Hepatocyte (in vitro differentiated cells): ENCODE results near the gene LIAS. TPM values are rescaled to one million over a fixed set of nuclear protein-coding genes. Genes with fewer than 3 reads are reported as not detected.

ENCODE experiments used
- DNase-seq: peaks from one replicate; pipeline ENCODE4 v3.0.0-alpha.2; 2016; ENCODE audit warnings: low spot score
- H2AFZ ChIP-seq: fragments of 200-600 bp; sonication (generic); 2 replicates; pipeline ENCODE4 v1.6.0; 2016; ENCODE audit warnings: antibody characterized with exemption, mild to moderate bottlenecking
- H3K27ac ChIP-seq: fragments of 200-600 bp; sonication (generic); 2 replicates; pipeline ENCODE4 v1.5.1; 2016; ENCODE audit warnings: mild to moderate bottlenecking
- H3K27me3 ChIP-seq: fragments of 200-600 bp; sonication (generic); 2 replicates; pipeline ENCODE4 v1.6.1; 2016
- H3K36me3 ChIP-seq: fragments of 200-600 bp; sonication (generic); replicated peaks from 2 replicates; pipeline ENCODE4 v1.5.1; 2016; ENCODE audit warnings: low read depth; ENCODE audit not compliant: insufficient read depth
- H3K4me1 ChIP-seq: fragments of 200-600 bp; sonication (generic); 2 replicates; pipeline ENCODE4 v1.5.1; 2016; ENCODE audit warnings: mild to moderate bottlenecking, moderate library complexity; ENCODE audit not compliant: insufficient read depth
- H3K4me2 ChIP-seq: fragments of 200-600 bp; sonication (generic); 2 replicates; pipeline ENCODE4 v1.6.0; 2016
- H3K4me3 ChIP-seq: fragments of 200-600 bp; sonication (generic); 2 replicates; pipeline ENCODE4 v1.5.1; 2016; ENCODE audit warnings: mild to moderate bottlenecking
- H3K79me2 ChIP-seq: fragments of 200-600 bp; sonication (generic); 2 replicates; pipeline ENCODE4 v1.6.0; 2017; ENCODE audit warnings: mild to moderate bottlenecking
- H3K9me2 ChIP-seq: fragments of 200-600 bp; sonication (generic); replicated peaks from 2 replicates; pipeline ENCODE4 v1.6.0; 2017; ENCODE audit warnings: mild to moderate bottlenecking; ENCODE audit not compliant: insufficient read depth
- H3K9me3 ChIP-seq: fragments of 200-600 bp; sonication (generic); 2 replicates; pipeline ENCODE4 v1.5.1; 2016; ENCODE audit warnings: low read depth, mild to moderate bottlenecking
- H4K20me1 ChIP-seq: fragments of 200-600 bp; sonication (generic); 2 replicates; pipeline ENCODE4 v1.6.0; 2016; ENCODE audit warnings: mild to moderate bottlenecking; ENCODE audit not compliant: insufficient read depth, poor library complexity, severe bottlenecking
- CTCF ChIP-seq: fragments of 200-600 bp; sonication (generic); IDR thresholded peaks from 2 replicates; pipeline ENCODE4 v1.5.1; 2016; ENCODE audit warnings: antibody characterized with exemption, mild to moderate bottlenecking; ENCODE audit not compliant: poor library complexity
- EZH2 ChIP-seq: fragments of 200-600 bp; sonication (generic); IDR thresholded peaks from 2 replicates; pipeline ENCODE4 v1.6.1; 2016; ENCODE audit warnings: antibody characterized with exemption, mild to moderate bottlenecking, borderline replicate concordance
- EZH2phosphoT487 ChIP-seq: fragments of 200-600 bp; sonication (generic); IDR thresholded peaks from one replicate; pipeline ENCODE4 v1.6.1; 2018; ENCODE audit warnings: antibody characterized with exemption, mild to moderate bottlenecking, low read depth, moderate library complexity; ENCODE audit not compliant: unreplicated experiment, severe bottlenecking
- WGBS: methylation state at CpG from one replicate; pipeline ENCODE4 v1.1.6; 2016; ENCODE audit warnings: low lambda C conversion rate; ENCODE audit errors: missing lambda C conversion rate; 5-methylcytosine and 5-hydroxymethylcytosine counted together
- polyA plus RNA-seq: library from polyadenylated mRNA; unstranded; fragments of >200 nt; fragmentation: Nextera tagmentation; extraction: Ambion mirVana; gene quantifications from 2 replicates; pipeline ENCODE4 v1.2.1, GENCODE V29; 2016
- total RNA-seq: library from RNA; depleted of rRNA; stranded (reverse); fragments of >200 nt; gene quantifications from 2 replicates; pipeline ENCODE4 v1.2.3, GENCODE V29; 2014

LIAS gene
- total and polyA plus RNA-seq, 2 experiments from 2014 or later: 10.3 to 12.3 TPM

- no peaks in the 10 kb centered on the region for H3K27me3 ChIP-seq
- no peak overlapping the region for H3K4me2 ChIP-seq
- no peak for DNase-seq
- H3K4me1 ChIP-seq: peaks cover 5% of the 10 kb centered on the region
- no peaks in the 10 kb centered on the region for H3K79me2 ChIP-seq
- H3K27ac ChIP-seq: no peak overlapping the region
- H4K20me1 ChIP-seq: no peaks in the 10 kb centered on the region
- H2AFZ ChIP-seq: no peak overlapping the region
- H3K4me3 ChIP-seq: no peak overlapping the region
- no peak for TF ChIP-seq CTCF
- TF ChIP-seq EZH2phosphoT487: no peak
- no peak for TF ChIP-seq EZH2
- H3K9me2 ChIP-seq: no peaks in the 10 kb centered on the region
- 88% methylated on average over 3 of the region's 3 CpGs for WGBS
- no peaks in the 10 kb centered on the region for H3K36me3 ChIP-seq
- H3K9me3 ChIP-seq: no peaks in the 10 kb centered on the region
Observed at GRCh38 chr4:39472396-39472795, 13.5 kb downstream of the LIAS start.

- no peaks in the 10 kb centered on the region for H3K27me3 ChIP-seq
- H3K79me2 ChIP-seq: no peaks in the 10 kb centered on the region
- no peak overlapping the region for H3K27ac ChIP-seq
- H3K9me3 ChIP-seq: no peaks in the 10 kb centered on the region
- no peaks in the 10 kb centered on the region for H3K9me2 ChIP-seq
- H3K36me3 ChIP-seq: no peaks in the 10 kb centered on the region
- H3K4me2 ChIP-seq: no peak overlapping the region
- no peak overlapping the region for H3K4me3 ChIP-seq
- no peak for DNase-seq
- TF ChIP-seq EZH2 (no peak), EZH2phosphoT487 (no peak)
- no peaks in the 10 kb centered on the region for H4K20me1 ChIP-seq
- H2AFZ ChIP-seq: no peak overlapping the region
- H3K4me1 ChIP-seq: no peaks in the 10 kb centered on the region
- 83% methylated on average over 5 of the region's 5 CpGs for WGBS
Observed at GRCh38 chr4:39476187-39476895, 17.5 kb downstream of the LIAS start.

GRCh38 chr4:39480251-39480650 lies 21.4 kb downstream of the LIAS start:
- no peaks in the 10 kb centered on the region for H3K36me3 ChIP-seq
- no peaks in the 10 kb centered on the region for H4K20me1 ChIP-seq
- H3K4me2 ChIP-seq: no peak overlapping the region
- H3K9me3 ChIP-seq: no peaks in the 10 kb centered on the region
- 97% methylated on average over 22 of the region's 27 CpGs for WGBS
- H3K27ac ChIP-seq: no peak overlapping the region
- H3K79me2 ChIP-seq: no peaks in the 10 kb centered on the region
- H3K4me1 ChIP-seq: no peaks in the 10 kb centered on the region
- H3K27me3 ChIP-seq: no peaks in the 10 kb centered on the region
- no peak for DNase-seq
- no peaks in the 10 kb centered on the region for H3K9me2 ChIP-seq
- TF ChIP-seq CTCF (no peak), EZH2 (no peak), EZH2phosphoT487 (no peak)
- H3K4me3 ChIP-seq: no peak overlapping the region
- no peak overlapping the region for H2AFZ ChIP-seq

GRCh38 chr4:39480902-39481695 lies 22.2 kb downstream of the LIAS start:
- no peaks in the 10 kb centered on the region for H3K79me2 ChIP-seq
- H3K27me3 ChIP-seq: no peaks in the 10 kb centered on the region
- no peak overlapping the region for H3K27ac ChIP-seq
- no peaks in the 10 kb centered on the region for H3K36me3 ChIP-seq
- 91% methylated on average over 21 of the region's 21 CpGs for WGBS
- H3K4me2 ChIP-seq: no peak overlapping the region
- H3K4me1 ChIP-seq: no peaks in the 10 kb centered on the region
- H3K4me3 ChIP-seq: no peak overlapping the region
- no peaks in the 10 kb centered on the region for H4K20me1 ChIP-seq
- no peaks in the 10 kb centered on the region for H3K9me3 ChIP-seq
- TF ChIP-seq EZH2 (no peak), EZH2phosphoT487 (no peak), CTCF (no peak)
- DNase-seq: no peak
- no peak overlapping the region for H2AFZ ChIP-seq
- no peaks in the 10 kb centered on the region for H3K9me2 ChIP-seq
